ENCODE data around the gene SCG5.

- no peak for TF ChIP-seq CTCF (IDR thresholded peaks at IDR 0.05; ENCODE audit: low read length)
- TF ChIP-seq EZH2 (IDR thresholded peaks at IDR 0.05; ENCODE audit: borderline replicate concordance, low read length), result no peak
Observed at GRCh38 chr15:32641517-32642059, at the start of gene SCG5.

Measured in OCI-LY1 (cell line).